Mucosa of descending colon (tissue), 3 donors: ENCODE data around the gene KSR2. TPM values are rescaled to one million over a fixed set of nuclear protein-coding genes. Genes with fewer than 3 reads are reported as not detected.

Source experiments
- ATAC-seq: fragments of 200-7000 bp; cut with Tn5 transposase; one replicate; pipeline ENCODE4 v1.9.1; 2020; ENCODE audit warnings: mild to moderate bottlenecking, moderate library complexity
- DNase-seq, 3 donors: peaks; one replicate each; pipeline ENCODE4 v3.0.0-alpha.2; 2020
- H3K36me3 ChIP-seq: fragments of 200-600 bp; one replicate; pipeline ENCODE4 v1.8.0; 2021; ENCODE audit warnings: low read depth, mild to moderate bottlenecking
- H3K4me1 ChIP-seq: fragments of 200-600 bp; one replicate; pipeline ENCODE4 v1.8.0; 2021; ENCODE audit warnings: low read depth, mild to moderate bottlenecking
- H3K4me3 ChIP-seq: fragments of 200-600 bp; one replicate; pipeline ENCODE4 v1.8.0; 2021; ENCODE audit warnings: mild to moderate bottlenecking
- H3K9me3 ChIP-seq: fragments of 200-600 bp; one replicate; pipeline ENCODE4 v1.8.0; 2021; ENCODE audit warnings: mild to moderate bottlenecking
- intact Hi-C, 2 donors: fragments of 100-400 bp; cut with DNase I in 1 of 2; cut with micrococcal nuclease in 1 of 2; formaldehyde crosslinking; loops; one replicate each; pipeline versions ENCODE4 v1.11.0 to v1.11.1; 2022; cut with DNase I, micrococcal nuclease
- total RNA-seq, 3 donors: library from RNA; stranded (reverse); fragmentation: NEBNext Ultra II Directional in 2 of 3; extraction: Animal tissue kit (Norgen Biotek cat#: 25700) in 2 of 3; gene quantifications; one replicate each; pipeline versions ENCODE4 v1.2.1 to v1.2.4, GENCODE V29; 2021 to 2023
- TF ChIP-seq, protein P1 (sequence below): fragments of 200-600 bp; IDR thresholded peaks from one replicate; pipeline ENCODE4 v1.8.0; 2022; ENCODE audit warnings: antibody characterized with exemption, mild to moderate bottlenecking
- donor health status: DM: no; HTN: no; CAD: no; lungs with moderate emphysema.
- donor health status: DM: no; HTN: no; CAD: no.
- donor health status: DM: no; HTN: yes; CAD: no.

The KSR2 gene
- total RNA-seq, 3 donors from 2014 or later, result 1.4 to 2.8 (median 2.5) TPM

DNA sequence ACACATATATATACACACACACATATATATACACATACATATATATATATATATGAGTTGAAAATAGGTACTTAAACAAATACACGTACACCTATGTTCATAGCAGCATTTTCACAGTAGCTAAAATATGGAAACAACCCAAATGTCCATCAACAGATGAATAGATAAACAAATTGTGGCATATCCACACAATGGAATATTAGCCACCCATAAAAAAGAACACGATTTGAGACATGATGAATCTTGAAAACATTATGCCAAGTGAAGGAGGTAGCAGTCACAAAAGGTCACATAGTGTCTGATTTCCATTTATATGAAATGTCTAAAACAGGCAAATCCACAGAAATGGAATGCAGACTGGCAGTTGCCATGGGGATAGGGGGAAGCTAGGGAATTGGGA lies 276.3 kb downstream of the KSR2 start:
- Histone ChIP-seq H3K4me1 (no peaks in the 10 kb centered on the region), H3K36me3 (no peaks in the 10 kb centered on the region), H3K9me3 (no peaks in the 10 kb centered on the region), H3K4me3 (no peak overlapping the region)
- TF ChIP-seq, protein P1, sequence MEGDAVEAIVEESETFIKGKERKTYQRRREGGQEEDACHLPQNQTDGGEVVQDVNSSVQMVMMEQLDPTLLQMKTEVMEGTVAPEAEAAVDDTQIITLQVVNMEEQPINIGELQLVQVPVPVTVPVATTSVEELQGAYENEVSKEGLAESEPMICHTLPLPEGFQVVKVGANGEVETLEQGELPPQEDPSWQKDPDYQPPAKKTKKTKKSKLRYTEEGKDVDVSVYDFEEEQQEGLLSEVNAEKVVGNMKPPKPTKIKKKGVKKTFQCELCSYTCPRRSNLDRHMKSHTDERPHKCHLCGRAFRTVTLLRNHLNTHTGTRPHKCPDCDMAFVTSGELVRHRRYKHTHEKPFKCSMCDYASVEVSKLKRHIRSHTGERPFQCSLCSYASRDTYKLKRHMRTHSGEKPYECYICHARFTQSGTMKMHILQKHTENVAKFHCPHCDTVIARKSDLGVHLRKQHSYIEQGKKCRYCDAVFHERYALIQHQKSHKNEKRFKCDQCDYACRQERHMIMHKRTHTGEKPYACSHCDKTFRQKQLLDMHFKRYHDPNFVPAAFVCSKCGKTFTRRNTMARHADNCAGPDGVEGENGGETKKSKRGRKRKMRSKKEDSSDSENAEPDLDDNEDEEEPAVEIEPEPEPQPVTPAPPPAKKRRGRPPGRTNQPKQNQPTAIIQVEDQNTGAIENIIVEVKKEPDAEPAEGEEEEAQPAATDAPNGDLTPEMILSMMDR, result no peak
- intact Hi-C loops, result no loop called here
- DNase-seq, result no peak
- ATAC-seq, result no peak

DNA sequence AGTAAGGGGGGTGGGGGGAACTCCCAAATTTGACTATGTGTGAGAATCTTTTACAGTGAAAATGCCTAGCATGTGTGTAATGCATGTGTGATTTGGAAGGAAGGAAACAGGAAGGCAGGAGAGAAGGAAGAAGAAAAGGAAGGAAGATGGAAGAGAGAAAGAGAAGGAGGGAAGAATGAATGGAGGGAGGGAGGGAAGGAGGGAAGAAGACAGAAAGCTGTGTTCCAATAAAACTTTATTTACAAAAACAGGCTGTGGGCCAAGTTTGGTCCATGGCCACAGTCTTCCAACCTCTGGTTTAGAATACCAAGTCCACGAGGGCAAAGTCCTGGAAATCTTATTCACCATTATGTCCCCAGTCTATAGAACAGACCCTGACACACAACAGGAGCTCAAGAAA lies 278.9 kb downstream of the KSR2 start:
- intact Hi-C loops, result no loop called here
- Histone ChIP-seq H3K36me3 (no peaks in the 10 kb centered on the region), H3K9me3 (no peaks in the 10 kb centered on the region), H3K4me1 (no peaks in the 10 kb centered on the region), H3K4me3 (no peak overlapping the region)
- ATAC-seq (no peak), DNase-seq (no peak)
- TF ChIP-seq, protein P1, result no peak

DNA sequence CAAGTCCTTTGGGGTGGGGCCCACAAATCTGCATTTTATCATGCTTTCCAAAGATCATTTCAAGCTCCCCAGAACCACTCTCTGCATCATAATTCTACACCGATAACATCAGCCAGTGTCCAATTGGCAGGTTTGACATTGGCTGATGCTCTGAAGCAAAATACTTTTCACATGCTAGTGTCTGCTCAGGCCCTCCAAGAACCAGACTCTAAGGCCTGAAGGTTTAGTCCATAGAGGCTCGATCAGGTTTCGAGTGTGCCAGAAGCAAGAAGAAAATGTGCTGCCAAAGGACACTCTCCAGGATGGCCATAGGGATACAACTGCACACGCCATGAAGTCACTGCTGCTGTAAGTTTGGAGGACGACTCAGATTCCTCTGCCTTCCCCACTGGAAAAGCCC lies 280.3 kb downstream of the KSR2 start:
- Histone ChIP-seq H3K4me3 (no peak overlapping the region), H3K9me3 (no peaks in the 10 kb centered on the region), H3K4me1 (no peaks in the 10 kb centered on the region), H3K36me3 (no peaks in the 10 kb centered on the region)
- ATAC-seq (no peak), DNase-seq (no peak)
- TF ChIP-seq, protein P1, result no peak
- intact Hi-C loops, result no loop called here

DNA sequence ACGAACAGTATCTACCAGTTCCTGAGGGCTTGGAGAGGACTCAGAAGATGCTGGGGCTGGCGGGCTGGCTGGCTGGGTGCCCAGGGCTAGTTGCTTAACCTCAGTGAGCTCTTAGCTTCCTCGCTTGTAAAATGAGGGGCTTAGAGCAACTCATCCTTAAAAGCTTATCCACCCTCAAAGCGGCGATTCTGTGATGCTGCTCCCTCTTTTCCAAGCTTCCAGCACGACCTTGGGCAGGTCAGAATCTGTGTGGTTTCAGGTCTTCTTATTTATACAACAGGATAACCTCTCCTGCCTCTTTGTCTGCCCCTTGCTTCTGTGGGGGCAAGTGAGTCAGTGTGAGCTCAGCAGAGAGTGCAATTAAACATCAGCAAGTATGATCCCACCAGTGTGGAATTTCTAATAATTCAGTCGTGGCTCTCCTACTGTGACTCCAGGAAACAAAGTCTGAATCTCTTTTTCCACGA lies 281.8 kb downstream of the KSR2 start:
- no peaks in the 10 kb centered on the region for H3K9me3 ChIP-seq

DNA sequence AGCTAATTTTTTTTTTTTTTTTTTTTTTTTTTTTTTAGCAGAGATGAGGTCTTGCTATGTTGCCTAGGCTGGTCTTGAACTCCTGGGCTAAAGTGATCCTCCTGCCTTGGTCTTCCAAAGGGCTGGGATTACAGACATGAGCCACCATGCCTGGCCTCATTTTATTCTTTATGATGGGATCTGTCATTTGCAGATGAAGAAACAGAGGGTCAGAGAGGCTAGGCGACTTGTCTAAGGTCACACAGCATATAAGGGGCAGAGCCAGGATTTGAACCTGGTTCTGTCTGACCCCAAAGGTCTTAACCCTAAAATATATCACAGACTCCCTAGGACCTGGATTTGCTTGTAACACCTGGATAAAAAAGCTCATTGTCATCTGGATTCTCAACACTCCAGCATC lies 282.6 kb downstream of the KSR2 start:
- no peaks in the 10 kb centered on the region for H3K36me3 ChIP-seq
- TF ChIP-seq, protein P1, result no peak
- no peaks in the 10 kb centered on the region for H3K4me1 ChIP-seq
- no peaks in the 10 kb centered on the region for H3K9me3 ChIP-seq
- intact Hi-C loops, result no loop called here
- no peak overlapping the region for H3K4me3 ChIP-seq
- no peak for DNase-seq
- ATAC-seq, result no peak

More for the DNA sequence above, 281.8 kb downstream of the KSR2 start:
- Histone ChIP-seq H3K4me1 (no peaks in the 10 kb centered on the region), H3K36me3 (no peaks in the 10 kb centered on the region), H3K4me3 (no peak overlapping the region)
- DNase-seq, result peak; percentile 29 to 55 (median 30)
- no peak for ATAC-seq
- intact Hi-C loops, result no loop called here
- TF ChIP-seq, protein P1, result no peak
